Measurements from ENCODE around the gene SLC12A8.

Gene SLC12A8

GRCh38 chr3:125186261-125186787 lies 26.2 kb downstream of the SLC12A8 start:
- DNase-seq (ENCODE audit: low spot score) = no peak

DNA sequence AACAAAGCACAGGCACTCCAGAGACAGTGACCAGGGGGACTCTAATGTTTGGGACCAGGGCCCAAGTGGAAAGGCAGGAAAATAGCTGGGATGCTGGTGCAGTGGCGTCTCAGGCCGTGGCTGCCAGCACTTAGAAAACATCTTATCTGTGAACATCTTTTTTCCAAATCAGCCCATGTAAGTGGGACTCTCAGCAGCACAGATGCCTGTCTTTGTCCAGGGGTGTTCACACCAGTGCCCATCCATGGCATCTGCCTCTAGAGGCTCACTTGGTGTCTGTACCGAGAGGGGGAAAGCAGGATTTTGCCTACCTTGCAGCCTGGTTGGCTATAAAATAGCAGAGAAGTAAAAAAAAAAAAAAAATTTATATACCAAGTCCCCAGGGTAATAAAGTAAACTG lies 26.7 kb downstream of the SLC12A8 start:
- no peak for DNase-seq (ENCODE audit: low spot score)

- DNase-seq (ENCODE audit: low spot score) = no peak
These were observed 32.7 kb downstream of the SLC12A8 start for GRCh38 chr3:125179884-125180240.

GRCh38 chr3:125179143-125179883 lies 33.2 kb downstream of the SLC12A8 start:
- no peak for DNase-seq (ENCODE audit: low spot score)

DNA sequence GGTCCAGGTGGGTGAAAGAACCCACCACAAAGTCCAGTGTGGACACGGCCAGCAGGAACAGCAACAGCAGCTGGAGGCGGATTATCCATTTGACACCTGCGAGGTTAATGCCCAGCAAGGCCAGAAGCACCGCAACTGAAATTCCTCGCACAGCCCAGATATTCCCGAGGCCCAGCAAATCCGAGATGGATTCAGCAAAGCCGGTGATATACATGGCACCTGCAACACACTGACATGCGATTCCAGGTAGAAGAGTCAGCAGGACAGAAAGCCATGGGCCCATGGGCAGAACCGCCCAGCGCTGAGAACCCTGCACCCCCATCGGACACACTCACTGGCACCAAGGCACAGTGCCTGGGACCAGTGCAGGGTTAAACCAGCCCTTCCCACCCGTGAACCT lies 34.8 kb downstream of the SLC12A8 start:
- DNase-seq (ENCODE audit: low spot score) = no peak

DNA sequence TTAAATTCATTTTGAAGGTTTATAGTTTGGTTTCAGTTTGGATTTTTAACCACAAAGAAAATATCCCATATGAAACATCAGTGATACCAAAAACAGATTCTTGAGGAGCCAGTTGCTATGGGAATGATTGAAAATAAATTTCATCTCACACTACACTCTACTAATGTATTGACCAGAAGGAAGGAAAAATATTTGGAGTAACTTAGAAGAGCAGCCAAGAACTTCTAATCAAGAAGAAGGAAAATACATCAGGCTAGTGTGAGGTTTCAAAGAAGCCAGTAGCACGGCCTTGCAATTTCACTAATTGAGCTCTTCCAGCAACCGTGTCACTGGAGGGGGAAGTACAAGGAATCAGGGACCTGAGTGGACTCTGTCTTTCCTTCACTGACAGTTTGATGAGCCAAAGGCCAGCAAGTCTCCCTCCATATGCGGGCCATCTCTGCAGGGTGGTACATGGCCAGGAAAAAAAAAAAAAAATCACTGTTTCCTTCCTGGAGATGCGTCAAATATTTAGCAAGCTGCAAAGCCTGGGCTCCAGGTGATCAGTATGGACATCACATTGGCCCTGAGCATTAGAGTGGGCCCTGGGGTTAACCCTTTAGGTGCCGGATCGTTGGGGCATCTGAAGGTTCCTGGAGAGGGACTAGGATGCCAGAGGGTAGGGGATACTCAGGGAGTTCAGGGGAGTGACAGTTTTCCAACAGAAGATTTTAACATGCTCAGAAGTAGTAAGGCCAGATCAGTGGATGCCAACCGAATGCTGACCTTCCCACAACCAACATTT lies 37.1 kb downstream of the SLC12A8 start:
- no peak for DNase-seq (ENCODE audit: low spot score)

GRCh38 chr3:125172346-125172745 lies 40.2 kb downstream of the SLC12A8 start:
- no peak for DNase-seq (ENCODE audit: low spot score)

DNA sequence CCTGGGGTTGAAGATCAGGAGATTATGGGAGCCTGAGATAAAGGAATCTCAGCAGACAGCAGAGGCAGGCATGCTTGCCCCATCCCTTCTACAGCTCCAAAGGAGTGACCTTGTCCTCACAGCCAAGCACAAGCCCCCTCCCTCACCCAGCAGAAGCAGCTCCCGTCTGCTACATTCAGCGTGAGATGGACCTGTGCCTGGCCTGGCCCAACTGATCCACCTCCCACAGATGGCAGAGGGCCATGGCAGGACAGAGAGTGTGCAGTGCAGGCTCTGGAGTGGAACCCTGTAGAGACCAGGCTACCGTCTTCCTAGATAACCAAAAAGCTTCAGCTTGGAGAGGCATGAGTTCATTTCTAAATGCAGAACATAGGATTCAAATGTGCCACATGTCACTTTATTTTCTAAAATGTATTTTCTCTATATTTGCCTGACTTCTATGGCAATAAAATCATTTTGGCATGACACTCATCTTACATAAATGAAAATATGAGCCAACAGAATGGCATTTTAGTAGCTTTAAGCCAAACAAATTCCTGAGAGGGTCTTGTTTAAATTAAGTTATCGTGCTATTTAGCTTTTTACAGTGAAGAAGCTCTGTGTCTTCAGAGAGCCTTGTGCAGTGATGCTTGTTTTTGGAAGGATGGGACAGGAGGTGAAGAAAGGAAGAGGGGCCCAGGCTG lies 43.7 kb downstream of the SLC12A8 start:
- peak; percentile 2 for DNase-seq (ENCODE audit: low spot score)

DNA sequence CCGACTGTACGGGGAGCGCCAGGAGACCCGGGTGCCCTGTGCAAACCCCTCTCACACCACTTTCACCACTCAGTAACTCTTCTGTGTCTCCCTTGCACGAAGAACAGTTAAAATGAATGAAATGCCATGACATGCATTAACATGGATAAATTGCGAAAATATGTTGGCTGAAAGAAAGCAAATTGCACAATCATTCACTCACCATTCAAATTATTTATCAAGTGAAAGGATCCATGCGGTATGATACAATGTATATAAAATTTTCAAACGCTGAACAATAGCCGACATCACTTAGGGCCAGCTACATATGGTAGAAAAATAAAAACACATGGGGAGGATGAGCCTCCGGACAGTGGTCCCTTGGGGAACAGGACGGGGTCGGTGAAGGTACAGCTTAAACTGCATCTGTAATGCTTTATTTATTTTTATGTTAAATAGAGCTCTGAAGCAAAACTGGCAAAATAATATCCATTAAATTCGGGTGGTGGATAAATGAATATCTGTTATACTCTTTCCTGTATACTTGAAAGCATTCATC lies 45.9 kb downstream of the SLC12A8 start:
- peak; percentile 5 for DNase-seq (ENCODE audit: low spot score)

- DNase-seq (ENCODE audit: low spot score) = peak; percentile 10
These were observed 46.5 kb downstream of the SLC12A8 start for GRCh38 chr3:125165948-125166553.

GRCh38 chr3:125165189-125165947 lies 47.2 kb downstream of the SLC12A8 start:
- peak; percentile 32 for DNase-seq (ENCODE audit: low spot score)

DNA sequence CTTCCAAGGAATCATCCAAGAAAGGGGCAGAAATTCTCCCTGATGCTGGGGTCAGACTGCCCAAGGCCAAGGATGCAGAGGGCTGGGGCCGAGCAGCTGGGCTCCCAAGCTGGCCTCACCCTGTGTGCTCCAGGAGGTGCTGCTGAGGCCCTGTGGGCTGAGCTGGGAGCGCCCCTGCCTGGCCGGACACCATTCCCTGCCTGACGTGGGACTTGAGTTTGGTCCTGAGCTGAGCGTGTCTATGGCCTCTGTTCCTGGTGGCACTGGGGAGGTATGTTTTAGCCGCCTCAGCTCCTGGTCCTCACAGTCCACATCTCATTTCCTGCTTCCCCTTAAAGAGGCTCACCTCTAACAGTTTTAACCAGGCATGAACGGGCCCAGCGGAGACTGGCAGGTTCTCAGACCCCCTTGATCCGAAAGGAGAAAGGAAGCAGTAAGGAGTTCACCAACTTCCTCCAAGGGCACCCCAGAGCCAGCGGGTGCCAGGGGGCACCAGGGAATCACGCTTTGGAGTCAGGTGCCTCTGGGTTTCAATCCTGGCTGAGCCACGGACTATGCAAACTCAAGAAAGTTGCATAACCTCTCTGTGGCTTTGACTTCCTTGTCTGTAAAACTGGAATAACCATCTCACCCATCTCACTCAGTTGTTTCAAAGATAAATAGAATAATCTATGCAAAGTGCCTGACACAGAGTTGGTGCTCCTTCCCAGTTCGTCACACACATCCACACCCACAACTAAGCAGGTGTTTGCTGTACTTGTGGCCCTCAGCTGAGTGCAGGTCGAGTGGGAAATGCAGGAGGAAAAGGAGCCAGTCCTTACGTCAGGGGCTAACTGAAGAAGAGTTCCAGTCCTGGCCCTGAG lies 48.6 kb downstream of the SLC12A8 start:
- no peak for DNase-seq (ENCODE audit: low spot score)

DNA sequence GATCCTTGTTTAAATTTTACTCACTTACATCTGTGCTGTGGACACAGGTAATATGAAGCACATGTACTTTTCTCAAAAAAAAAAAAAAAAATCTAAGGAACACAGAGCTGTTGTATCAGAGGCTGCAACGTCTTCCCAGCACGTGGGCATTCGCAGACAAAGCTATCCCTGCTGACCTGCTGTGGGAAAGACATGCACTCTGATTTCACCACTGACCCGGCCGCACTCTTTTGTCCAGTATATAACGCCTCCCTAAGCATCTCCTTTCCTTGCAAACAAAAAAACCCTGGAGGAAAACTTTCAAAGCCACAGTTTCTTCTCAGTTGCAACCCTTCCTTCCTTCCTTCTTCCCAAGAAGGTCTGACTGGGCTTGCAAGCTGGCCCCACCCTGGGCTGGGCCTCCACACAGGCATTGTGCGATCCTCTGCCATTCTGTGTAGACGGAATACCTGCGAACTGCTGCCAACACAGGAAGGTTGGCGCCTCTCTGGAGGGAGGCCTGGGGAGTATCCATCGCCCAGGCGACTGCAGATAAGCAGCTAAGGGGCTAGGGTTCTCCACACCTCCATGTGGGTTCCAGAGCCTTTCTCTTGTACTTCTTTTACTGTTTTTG lies 50.8 kb downstream of the SLC12A8 start:
- DNase-seq (ENCODE audit: low spot score) = no peak

DNA sequence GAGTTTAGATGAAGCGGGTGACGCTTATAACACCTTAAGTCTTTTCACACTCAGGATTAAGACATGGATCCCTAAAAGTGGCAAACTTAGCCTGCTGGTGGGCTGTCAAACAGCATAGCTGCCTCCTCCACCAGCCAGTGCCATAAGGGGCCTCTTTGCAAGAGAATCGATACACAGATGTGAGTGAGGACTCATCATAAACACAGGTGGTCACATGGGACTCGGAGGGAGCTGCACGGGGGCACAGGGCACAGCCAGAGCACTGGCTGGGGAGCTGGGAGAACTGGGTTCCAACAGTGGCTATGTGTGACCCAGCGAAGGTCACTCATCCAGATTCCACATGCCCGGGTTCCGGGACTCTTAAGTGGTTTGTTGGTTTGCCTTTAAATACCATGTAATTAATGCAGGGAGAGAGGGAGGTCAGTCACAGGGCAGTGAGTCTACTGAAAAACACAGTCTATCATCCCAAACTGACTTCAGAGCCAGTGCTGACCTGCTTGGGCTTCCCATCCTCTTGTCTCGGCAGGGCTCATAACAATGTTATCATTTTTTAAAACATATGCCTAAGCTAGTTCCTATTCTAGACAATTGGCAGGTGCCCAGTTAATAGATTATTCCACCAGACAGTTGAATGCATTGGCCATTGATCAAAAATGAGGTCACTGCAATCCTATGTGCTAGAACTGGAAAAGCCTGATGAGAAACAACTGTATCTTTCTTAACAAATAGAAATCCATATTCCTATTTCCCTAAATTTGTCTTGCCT lies 51.8 kb downstream of the SLC12A8 start:
- no peak for DNase-seq (ENCODE audit: low spot score)

GRCh38 chr3:125157183-125157582 lies 55.4 kb downstream of the SLC12A8 start:
- no peak for DNase-seq (ENCODE audit: low spot score)

GRCh38 chr3:125156456-125156855 lies 56.1 kb downstream of the SLC12A8 start:
- DNase-seq (ENCODE audit: low spot score) = no peak

- no peak for DNase-seq (ENCODE audit: low spot score)
These were observed 57.7 kb downstream of the SLC12A8 start for GRCh38 chr3:125154800-125155269.

DNA sequence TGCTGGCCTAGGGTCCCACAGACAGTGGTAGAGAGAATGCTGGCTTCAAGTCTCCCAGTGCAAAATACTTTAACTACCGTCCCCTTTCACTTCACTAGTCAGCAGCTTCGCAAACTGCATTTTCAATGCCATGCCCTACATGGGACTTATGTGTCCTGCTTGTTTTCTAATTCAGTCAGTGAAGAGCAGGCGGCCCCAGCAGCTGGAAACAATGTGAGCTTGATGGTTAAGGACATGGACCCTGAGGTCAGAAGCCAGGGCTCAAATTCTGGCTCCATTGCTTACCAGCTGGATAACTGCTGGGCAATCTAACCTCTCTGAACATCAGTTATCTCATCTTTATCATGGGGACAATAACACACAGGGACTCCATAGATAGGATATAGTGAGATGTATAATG lies 58.4 kb downstream of the SLC12A8 start:
- DNase-seq (ENCODE audit: low spot score) = no peak

GRCh38 chr3:125152951-125153350 lies 59.6 kb downstream of the SLC12A8 start:
- peak; percentile 4 for DNase-seq (ENCODE audit: low spot score)
